Dermis microvascular lymphatic vessel endothelial cell (primary cell): ENCODE measurements around the gene TTC32. TPM values are rescaled to one million over a fixed set of nuclear protein-coding genes. Genes with fewer than 3 reads are reported as not detected.

Experiments
- DNase-seq, 2 donors: peaks; one replicate each; pipeline versions ENCODE4 v3.0.0 to v3.0.0-alpha.2; 2010; ENCODE audit warnings: low read depth in 2 of 2
- total RNA-seq: library from RNA; depleted of rRNA; stranded (reverse); fragments of >200 nt; gene quantifications from 2 replicates; pipeline ENCODE4 v1.2.1, GENCODE V29; 2014

TTC32 gene
- total RNA-seq, 1 donor from 2014 or later: 6.3 TPM

DNA sequence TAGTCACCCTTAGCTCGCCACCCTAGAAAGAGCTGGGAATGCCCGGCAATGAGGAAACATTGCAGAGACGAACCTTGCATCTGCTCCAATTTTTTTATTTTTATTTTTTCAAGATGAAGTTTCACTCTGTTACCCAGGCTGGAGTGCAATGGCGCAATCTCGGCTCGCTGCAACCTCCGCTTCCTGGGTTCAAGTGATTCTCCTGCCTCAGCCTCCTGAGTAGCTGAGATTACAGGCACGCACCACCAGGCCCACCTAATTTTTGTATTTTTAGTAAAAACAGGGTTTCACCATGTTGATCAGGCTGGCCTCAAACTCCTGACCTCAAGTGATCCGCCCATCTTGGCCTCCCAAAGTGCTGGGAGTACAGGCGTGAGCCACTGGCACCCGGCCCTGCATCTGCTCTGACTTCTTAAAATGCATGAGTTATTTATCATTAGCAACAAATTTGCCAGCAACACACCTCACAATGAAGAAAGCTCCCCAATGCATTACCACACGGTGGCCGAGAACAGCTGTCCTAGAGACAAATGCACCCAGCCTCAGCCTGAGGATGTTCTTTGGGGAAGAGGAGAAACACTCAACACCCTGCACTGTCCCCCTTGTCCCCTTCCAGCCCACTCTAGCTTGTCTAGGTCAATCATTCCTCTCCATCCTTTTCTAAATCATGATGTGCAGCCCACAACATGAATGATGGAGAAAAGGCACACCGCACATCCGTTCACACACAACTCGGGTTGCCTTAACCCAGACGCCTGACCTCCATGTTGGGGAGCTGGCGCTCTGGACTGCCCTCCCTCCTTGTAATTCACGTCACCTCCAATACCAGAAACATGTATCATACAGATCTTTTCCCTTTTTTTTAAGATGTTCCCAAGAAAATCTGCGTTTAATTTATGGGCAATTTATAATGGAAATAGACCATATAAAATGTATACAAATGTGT, 46.9 kb downstream of the TTC32 start:
- no peak for DNase-seq

DNA sequence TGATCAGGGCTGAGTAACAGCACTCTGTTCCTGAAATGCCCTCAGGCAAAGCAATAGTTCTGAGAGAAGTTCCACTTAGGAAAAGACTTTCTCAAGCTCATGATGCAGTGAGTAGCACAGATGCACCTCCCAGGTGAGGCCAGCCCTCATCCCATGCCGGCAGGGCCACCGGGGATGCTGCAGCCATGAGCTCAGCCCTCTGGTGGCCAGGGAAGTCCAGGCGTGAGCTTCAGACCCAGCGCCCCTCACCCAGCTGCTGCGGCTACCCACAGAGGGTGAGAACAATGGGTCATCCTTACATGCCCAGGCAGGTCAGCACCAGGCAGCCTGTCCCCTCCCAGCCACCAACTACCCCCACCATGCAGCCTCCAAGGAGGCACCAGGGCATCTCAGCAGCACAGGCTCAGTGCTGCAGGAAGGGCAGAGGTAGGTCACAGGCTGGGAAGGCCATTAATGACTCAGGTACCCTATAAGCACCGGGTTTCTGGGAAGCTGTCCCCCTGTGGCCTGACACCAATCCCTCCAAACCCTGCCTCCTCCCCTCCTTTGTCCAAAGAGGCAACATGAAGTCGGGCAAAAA, 50.6 kb downstream of the TTC32 start:
- DNase-seq: no peak

DNA sequence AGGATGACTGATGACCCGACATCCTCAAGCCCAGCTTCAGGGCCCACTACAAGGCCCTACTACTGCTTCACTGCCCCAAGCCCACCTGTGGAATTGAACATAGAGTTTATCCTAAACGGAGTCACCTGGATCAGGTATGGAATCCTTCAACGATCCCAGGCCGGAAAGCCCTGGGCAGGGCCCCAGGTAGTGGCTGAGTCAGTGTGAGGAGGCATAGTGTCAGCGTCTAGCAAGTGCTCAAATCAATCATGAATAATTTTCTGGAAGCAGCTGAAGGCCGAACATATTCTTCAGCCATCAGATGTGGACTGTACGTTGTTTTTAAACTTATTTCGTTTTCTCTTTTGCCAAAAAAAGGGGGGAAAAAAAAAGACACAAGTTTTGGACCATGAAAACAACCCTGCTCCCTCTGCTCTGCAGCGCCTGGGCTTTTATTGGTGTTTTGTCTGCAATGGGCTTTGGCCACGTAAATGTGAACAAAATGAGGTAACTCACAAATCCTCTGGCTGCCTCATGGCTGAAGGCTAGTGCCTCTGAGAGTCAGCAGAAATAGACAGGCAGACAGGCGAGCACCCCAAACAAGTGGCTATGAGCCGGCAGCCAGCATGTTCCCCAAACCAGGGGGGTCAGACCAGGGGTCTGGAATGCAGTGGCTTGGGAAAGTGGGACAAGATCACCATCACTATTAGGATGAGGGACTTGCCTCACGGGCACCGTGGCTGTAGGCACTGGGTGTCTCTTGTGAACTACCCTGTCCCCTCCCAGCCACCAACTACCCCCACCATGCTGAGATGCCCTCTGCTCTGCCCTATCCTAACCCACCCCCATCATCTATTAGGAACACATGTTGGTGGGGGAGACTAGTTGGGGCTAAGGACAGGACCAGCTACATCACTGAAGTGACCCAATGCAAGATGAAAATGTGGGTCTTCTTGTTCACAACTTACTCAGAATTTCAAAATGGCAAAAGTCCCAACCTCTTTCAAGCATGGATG, 51.4 kb downstream of the TTC32 start:
- no peak for DNase-seq

DNA sequence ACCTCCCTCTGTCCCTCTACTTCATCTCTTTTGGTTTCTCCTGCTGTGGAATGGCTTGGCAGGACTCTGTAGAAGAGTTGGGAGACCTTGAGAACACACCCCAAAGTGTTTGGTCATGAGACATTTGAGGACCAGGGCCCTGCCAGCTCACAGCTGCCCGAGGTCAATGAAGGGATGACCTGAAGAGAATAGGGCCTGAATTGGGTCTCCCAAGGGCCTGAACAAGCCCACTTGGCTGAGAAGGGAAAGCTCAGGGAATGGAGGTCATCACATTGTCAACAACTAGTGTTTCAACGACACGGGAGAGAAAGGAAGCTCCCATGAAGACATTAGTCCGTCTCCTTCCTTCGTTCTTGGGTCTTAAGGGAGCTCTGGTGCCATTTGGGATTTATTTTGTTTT, 52.8 kb downstream of the TTC32 start:
- no peak for DNase-seq

DNA sequence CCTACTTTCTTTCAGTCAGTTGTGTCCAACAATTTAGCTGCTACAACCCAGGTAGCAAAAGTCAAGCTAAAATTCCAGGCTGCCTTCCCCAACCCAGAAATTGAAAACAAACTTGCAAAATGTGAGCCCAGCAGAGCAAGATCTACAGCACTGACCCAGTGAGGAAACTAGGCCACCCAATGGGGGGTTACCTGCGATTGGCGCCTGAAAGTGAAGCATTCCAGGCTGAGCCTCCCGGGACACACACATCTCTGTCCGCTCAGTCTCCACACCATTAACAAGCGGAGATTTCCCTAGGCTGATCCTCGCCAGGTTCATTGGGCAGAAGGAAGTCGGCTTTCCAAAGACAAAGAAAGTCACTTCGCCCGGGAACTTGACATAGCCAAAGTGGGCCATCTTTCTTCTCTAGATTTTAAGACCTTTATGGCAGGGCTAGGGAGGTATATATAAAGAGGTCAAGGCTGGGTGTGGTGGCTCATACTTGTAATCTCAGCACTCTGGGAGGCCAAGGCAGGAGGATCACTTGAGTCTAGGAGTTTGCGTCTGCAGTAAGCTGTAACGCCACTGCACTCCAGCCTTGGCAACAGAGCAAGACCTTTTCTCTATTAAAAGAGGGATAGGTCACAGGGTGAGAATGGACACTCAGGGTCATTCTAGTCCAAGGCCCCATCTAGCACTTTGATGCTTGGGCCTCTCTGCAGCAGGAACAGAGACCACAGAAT, 53.6 kb downstream of the TTC32 start:
- DNase-seq: no peak

DNA sequence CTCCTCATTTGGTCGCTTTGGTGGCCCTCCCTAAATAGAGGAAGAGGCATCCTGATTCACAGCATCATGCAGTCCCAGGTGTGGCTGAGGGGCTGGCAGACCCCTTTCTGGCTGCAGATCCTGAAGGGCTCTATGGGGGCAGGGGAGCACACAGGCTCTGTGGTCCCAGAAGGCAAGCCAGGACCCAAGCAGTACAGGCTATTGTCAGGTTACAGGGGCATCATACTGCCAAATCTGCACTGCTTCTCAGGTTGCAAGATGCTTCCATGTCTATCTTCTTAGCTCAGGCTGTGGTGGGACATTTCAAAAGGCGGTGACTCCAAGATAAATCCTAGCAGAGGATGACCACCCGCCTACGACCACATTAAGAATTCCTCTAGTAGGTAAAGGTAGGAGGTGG, 54.3 kb downstream of the TTC32 start:
- DNase-seq: no peak

Other genes starting within 250 kb of the TTC32 start
- 5.0 and 6.1 TPM in 2 replicates for gene WDR35, start 88.1 kb upstream of the TTC32 start, total RNA-seq
- 1.0 and 1.4 TPM in 2 replicates for gene MATN3, start 110.7 kb upstream of the TTC32 start, total RNA-seq
- gene LAPTM4A, start 149.6 kb upstream of the TTC32 start, total RNA-seq: 101 and 182 TPM in 2 replicates